Body of pancreas (tissue), 4 donors: ENCODE data around the gene MTCH1. TPM values are rescaled to one million over a fixed set of nuclear protein-coding genes. Genes with fewer than 3 reads are reported as not detected.
"Not testable (repeated sequence)": the region's sequence is repeated elsewhere in the genome, so short reads cannot be mapped to it uniquely, and the experiment has no call there.

Experiments
- ATAC-seq: fragments of 150-250 bp; one replicate; pipeline ENCODE4 v1.9.1; 2016
- DNase-seq, 4 donors: peaks; one replicate each; pipeline ENCODE4 v3.0.0-alpha.2; 2019
- H3K27ac ChIP-seq, 4 donors: fragments of 200-600 bp; sonication (generic); 1 replicate in 3 of 4; 2 replicates in 1 of 4; pipeline versions ENCODE4 v1.5.1 to v1.6.1; 2016 to 2019; ENCODE audit warnings: mild to moderate bottlenecking in 1 of 4, mixed read lengths in 1 of 4, moderate library complexity in 1 of 4
- H3K27me3 ChIP-seq, 2 donors: fragments of 200-600 bp; sonication (generic); one replicate each; pipeline ENCODE4 v1.6.0; 2016; ENCODE audit warnings: mild to moderate bottlenecking in 1 of 2
- H3K36me3 ChIP-seq, 2 donors: fragments of 200-600 bp; sonication (generic); replicated peaks in 1 of 2; 2 replicates each; pipeline ENCODE4 v1.5.1; 2016; ENCODE audit warnings: low read depth in 2 of 2; ENCODE audit not compliant: insufficient read depth in 1 of 2
- H3K4me1 ChIP-seq: fragments of 200-600 bp; sonication (generic); one replicate; pipeline ENCODE4 v1.6.0; 2016
- H3K4me3 ChIP-seq, 2 donors: fragments of 200-600 bp; sonication (generic); 1 replicate in 1 of 2; 2 replicates in 1 of 2; pipeline ENCODE4 v1.5.1; 2016 to 2019
- H3K9me3 ChIP-seq, 3 donors: fragments of 200-600 bp; sonication (generic); 1 replicate in 2 of 3; 2 replicates in 1 of 3; pipeline ENCODE4 v1.5.1; 2016
- CTCF ChIP-seq, 7 experiments: fragments of 450-650 bp in 4 of 7; fragments of 200-600 bp in 3 of 7; sonication (generic) in 3 of 7; IDR thresholded peaks; one replicate each; pipeline ENCODE4 v1.5.1; 2016 to 2019; ENCODE audit warnings: antibody characterized with exemption in 7 of 7
- POLR2A ChIP-seq, 3 donors: fragments of 450-650 bp; IDR thresholded peaks; one replicate each; pipeline ENCODE4 v1.6.1; 2016; ENCODE audit warnings: antibody characterized with exemption in 3 of 3, mild to moderate bottlenecking in 2 of 3
- WGBS, 2 donors: methylation state at CpG; one replicate each; pipeline ENCODE4 v1.1.5; 2017; 5-methylcytosine and 5-hydroxymethylcytosine counted together
- intact Hi-C: fragments of 100-400 bp; cut with DNase I; formaldehyde crosslinking; loops from one replicate; pipeline ENCODE4 v1.15.1; 2023
- total RNA-seq, 2 donors: library from RNA; depleted of rRNA; stranded (reverse); fragments of >200 nt; gene quantifications; one replicate each; pipeline ENCODE4 v1.1.0, GENCODE V29; 2016

Gene MTCH1
- total RNA-seq, 2 donors from 2014 or later, result 152 to 198 TPM

GRCh38 chr6:36997811-36998722 lies 12.1 kb upstream of the MTCH1 start:
- H3K27ac ChIP-seq, result peak overlapping the region; percentile 90 to 98 (median 94)
- ATAC-seq (peak; percentile 91), DNase-seq (peak; percentile 79 to 97 (median 88))
- peaks cover 31% of the 10 kb centered on the region for H3K4me1 ChIP-seq
- no peaks in the 10 kb centered on the region for H3K9me3 ChIP-seq
- no peaks in the 10 kb centered on the region for H3K27me3 ChIP-seq
- 15 to 19% methylated on average over 17 to 18 of the region's 18 CpGs for WGBS, 2 donors
- TF ChIP-seq POLR2A (IDR thresholded peaks at IDR 0.05) (peak in 2 of 3 donors; percentile 53 to 61), CTCF (IDR thresholded peaks at IDR 0.05) (no peak)
- H3K36me3 ChIP-seq, result no peaks in the 10 kb centered on the region
- intact Hi-C loops, result no loop called here
- H3K4me3 ChIP-seq, result no peak overlapping the region

GRCh38 chr6:36990401-36990800 lies 4.4 kb upstream of the MTCH1 start:
- H3K4me3 ChIP-seq, H3K27ac ChIP-seq, H3K9me3 ChIP-seq, H3K27me3 ChIP-seq, intact Hi-C loops, ATAC-seq, H3K36me3 ChIP-seq, DNase-seq: not testable (repeated sequence)
- peaks cover 11% of the 10 kb centered on the region for H3K4me1 ChIP-seq
- 83 to 92% methylated on average over 2 of the region's 2 CpGs for WGBS, 2 donors

GRCh38 chr6:36989264-36989663 lies 3.3 kb upstream of the MTCH1 start:
- ATAC-seq (no peak), DNase-seq (no peak)
- Histone ChIP-seq H3K9me3 (no peaks in the 10 kb centered on the region), H3K27ac (no peak overlapping the region), H3K4me3 (no peak overlapping the region), H3K27me3 (no peaks in the 10 kb centered on the region), H3K36me3 (no peaks in the 10 kb centered on the region), H3K4me1 (peaks cover 21% of the 10 kb centered on the region)
- TF ChIP-seq CTCF (IDR thresholded peaks at IDR 0.05), result no peak
- TF ChIP-seq POLR2A (IDR thresholded peaks at IDR 0.05), result no peak
- 66 to 77% methylated on average over 6 of the region's 6 CpGs for WGBS, 2 donors
- intact Hi-C loops, result no loop called here

GRCh38 chr6:36986704-36987047 lies 680 bp upstream of the MTCH1 start:
- Histone ChIP-seq H3K9me3 (no peaks in the 10 kb centered on the region), H3K36me3 (no peaks in the 10 kb centered on the region), H3K27me3 (no peaks in the 10 kb centered on the region), H3K27ac (peak overlapping the region; percentile 96 to 97 (median 96)), H3K4me1 (peaks cover 41% of the 10 kb centered on the region), H3K4me3 (peak overlapping the region; percentile 95 to 97)
- DNase-seq, result no peak
- no peak for ATAC-seq
- intact Hi-C loops, result no loop called here
- WGBS, 2 donors, result 1 to 2% methylated on average over 8 of the region's 8 CpGs
- no peak for TF ChIP-seq POLR2A (IDR thresholded peaks at IDR 0.05)
- no peak for TF ChIP-seq CTCF (IDR thresholded peaks at IDR 0.05)

GRCh38 chr6:36985417-36985807 lies 584 bp downstream of the MTCH1 start:
- peak overlapping the region; percentile 95 to 97 for H3K4me3 ChIP-seq
- H3K27me3 ChIP-seq, result no peaks in the 10 kb centered on the region
- TF ChIP-seq POLR2A (IDR thresholded peaks at IDR 0.05) (no peak), CTCF (IDR thresholded peaks at IDR 0.05) (no peak)
- no peaks in the 10 kb centered on the region for H3K9me3 ChIP-seq
- DNase-seq (peak in 1 of 4 donors; percentile 35), ATAC-seq (no peak)
- H3K4me1 ChIP-seq, result peaks cover 54% of the 10 kb centered on the region
- H3K36me3 ChIP-seq, result no peaks in the 10 kb centered on the region
- H3K27ac ChIP-seq, result peak overlapping the region; percentile 96 to 97 (median 96)
- 0 to 1% methylated on average over 15 of the region's 15 CpGs for WGBS, 2 donors
- intact Hi-C loops, result no loop called here
